Loucy (cell line): Measurements from ENCODE around the gene RNF41.

Experiments
- CTCF ChIP-seq: fragments of 200-600 bp; sonication (generic); conservative IDR thresholded peaks from 2 replicates; pipeline ENCODE4 v1.5.1; 2014; ENCODE audit warnings: mild to moderate bottlenecking, antibody characterized with exemption, low read length
- EZH2phosphoT487 ChIP-seq: fragments of 200-600 bp; IDR thresholded peaks from 2 replicates; pipeline ENCODE4 v1.6.1; 2018; ENCODE audit warnings: antibody characterized with exemption, mild to moderate bottlenecking, moderate library complexity, borderline replicate concordance

- TF ChIP-seq CTCF (no peak), EZH2phosphoT487 (no peak)
Observed at GRCh38 chr12:56158029-56158925, 63.4 kb downstream of the RNF41 start, which contains the start of gene MYL6.
